HG03439 (cell line): ENCODE data around the gene GMFB.

Source experiments
- ATAC-seq: cut with Tn5 transposase; IDR thresholded peaks from one replicate; pipeline ENCODE4 v1.9.1; 2021; ENCODE audit warnings: mild to moderate bottlenecking, moderate library complexity; ENCODE audit not compliant: unreplicated experiment

The GMFB gene

DNA sequence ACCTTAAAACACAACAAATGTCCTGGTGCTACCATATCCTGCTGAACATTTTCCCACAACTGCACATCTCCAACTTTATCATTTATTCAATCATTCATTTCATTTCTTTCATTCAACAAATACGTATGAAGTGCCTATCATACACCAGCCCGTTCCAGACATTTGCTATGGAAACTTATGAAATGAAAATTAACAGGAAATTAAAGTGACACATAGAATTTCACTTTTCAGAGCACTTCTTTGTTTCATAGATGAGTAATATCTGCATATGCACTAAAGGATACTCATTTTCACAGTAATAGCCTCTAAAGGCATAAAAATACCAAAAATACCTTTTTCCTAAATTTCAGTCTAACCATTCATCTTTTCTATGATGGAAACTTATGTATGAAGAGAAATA, 60.3 kb downstream of the GMFB start:
- ATAC-seq, result no peak

DNA sequence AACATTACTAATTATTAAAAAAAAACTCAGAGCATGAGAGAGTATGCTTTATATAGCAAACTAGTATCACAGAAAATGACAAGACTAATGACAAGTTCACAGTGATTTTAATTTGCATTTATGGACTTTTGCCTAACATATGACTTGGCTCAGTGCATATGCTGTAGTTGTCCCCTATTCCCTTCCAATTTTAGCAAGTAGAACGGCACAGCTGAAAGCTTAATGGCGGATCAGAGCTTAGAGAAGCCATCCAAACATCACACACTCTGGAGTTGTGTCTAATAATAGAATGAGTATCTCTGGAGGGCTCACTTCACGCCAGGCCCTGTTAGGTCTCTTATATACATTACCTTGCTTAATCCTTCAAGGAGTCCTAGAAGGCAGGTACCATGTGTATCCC, 60.9 kb downstream of the GMFB start:
- ATAC-seq, result no peak

DNA sequence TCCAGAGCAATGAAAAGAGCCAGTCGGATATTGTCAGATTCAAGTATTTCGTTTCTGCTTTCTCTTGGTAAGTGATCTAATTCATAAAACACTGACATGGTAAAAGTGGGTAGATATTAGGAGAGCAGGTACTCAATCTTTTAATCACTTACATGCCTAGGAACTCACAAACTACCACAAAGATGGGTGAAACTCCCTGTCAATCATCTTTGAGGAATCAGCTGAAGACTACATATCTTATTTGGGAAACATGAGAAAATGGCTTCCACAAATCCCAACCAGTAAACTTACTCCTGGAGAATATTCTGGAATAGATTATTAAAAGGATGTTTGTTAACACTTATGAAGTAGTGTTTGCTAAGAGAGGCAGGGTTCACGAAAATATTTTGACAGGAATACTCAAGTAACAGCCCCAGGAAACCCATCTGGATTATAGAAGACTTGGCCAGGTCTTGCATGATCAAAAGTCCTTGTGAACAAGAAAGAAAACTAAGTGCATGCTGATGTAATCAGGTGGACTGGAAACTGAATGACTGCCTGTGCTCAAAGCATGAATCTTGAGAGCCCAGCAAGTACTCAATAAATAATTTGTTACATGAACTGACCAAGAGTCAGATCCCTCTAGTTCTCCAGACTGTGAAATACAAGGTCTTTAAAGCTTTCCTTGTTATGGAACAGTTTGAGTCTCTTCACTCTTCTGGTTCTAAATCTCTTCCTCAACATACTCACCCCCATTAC, 63.1 kb downstream of the GMFB start:
- no peak for ATAC-seq

DNA sequence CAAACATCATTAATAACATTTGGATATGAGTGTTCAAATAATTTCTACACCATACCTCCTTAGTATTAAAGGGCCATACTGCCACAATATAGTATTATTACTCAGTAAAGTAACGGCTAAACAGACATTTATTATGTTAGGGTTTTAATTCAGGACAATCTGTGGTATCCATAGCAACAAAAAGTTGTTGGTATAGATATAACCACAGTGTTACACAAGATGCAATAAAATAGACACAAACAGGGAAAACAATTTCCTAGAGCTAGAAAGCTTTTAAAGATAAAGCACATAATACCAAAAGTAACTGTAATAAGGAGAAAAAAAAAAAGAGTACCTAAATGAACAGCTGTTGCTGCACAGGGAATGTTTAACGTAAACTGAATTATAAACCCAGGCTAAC, 63.7 kb downstream of the GMFB start:
- ATAC-seq, result no peak
